Measurements from ENCODE around the gene STEAP1.
A peak's percentile ranks its signal among the peaks of the same experiment; 100 is the strongest.

Gene STEAP1

GRCh38 chr7:90211391-90212148 lies 57.3 kb downstream of the STEAP1 start, which contains the start of gene STEAP2:
Gene STEAP2, plus strand, starts transcription at chr7:90211740. Its CDS starts 13,343 bp downstream, at chr7:90225083.
- peak; percentile 8 to 23 (median 12) for DNase-seq (ENCODE audit: low read depth in 3 of 3)

DNA sequence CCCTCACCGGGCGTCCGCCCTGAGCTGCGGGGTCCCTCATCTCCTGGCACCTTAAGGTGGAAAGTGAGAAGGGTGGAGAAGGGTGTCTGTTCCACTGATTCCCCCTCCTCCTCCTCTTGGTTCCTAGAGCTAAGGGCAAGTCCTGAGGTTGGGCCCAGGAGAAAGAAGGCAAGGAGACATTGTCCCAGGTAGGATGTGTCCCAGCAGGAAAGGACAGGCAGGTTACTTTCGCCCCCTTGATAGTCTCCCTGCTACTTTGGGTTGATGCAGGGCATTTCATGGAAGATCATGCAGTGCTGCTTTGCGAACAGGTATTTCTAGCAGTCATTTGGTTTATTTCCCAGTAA lies 57.9 kb downstream of the STEAP1 start:
- no peak for DNase-seq (ENCODE audit: low read depth in 3 of 3)

GRCh38 chr7:90213521-90213920 lies 59.3 kb downstream of the STEAP1 start:
- DNase-seq (ENCODE audit: low read depth in 3 of 3) = no peak

All from stimulated activated CD4-positive, alpha-beta T cell treated with anti-CD3 and anti-CD28 coated beads, TNF-alpha, amount 100 ng/mL, for 48 hours (primary cell).